ENCODE measurements around the gene TSPAN14. TPM values are rescaled to one million over a fixed set of nuclear protein-coding genes. Genes with fewer than 3 reads are reported as not detected.

Gene TSPAN14
- total and polyA plus RNA-seq, 2 of the 13 experiments (the other 11 are each of a cell fraction or from before 2014, with no cell fraction given): 24.1 to 80.6 TPM

DNA sequence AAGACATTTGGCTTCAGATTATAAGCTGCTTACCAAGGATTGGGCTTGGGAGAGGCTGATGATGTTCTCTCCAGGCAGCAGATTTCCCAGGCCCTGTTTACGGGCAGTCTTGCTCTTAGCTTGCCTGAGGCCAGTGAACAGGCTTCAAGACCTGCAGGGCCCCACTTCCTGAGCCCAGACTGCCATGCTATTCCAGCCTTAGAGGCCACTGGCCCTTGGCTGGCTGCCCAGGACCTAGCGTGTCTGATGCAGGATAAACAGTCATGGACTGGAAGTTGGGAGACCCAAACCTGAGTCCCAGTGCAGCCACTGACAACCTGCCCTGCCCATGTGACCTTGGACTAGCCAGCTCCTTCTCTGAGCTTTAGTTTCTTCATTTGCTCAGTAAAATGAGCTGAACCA lies 42.8 kb upstream of the TSPAN14 start (continued):
- TF ChIP-seq POLR2AphosphoS5 (IDR thresholded peaks at IDR 0.05; ENCODE audit: low read depth, low read length): no peak
- TF ChIP-seq ZNF720 (CRISPR knock-in tag; IDR thresholded peaks at IDR 0.05): no peak
- TF ChIP-seq NFRKB (IDR thresholded peaks at IDR 0.05): no peak
- TF ChIP-seq ZNF580 (CRISPR knock-in tag; IDR thresholded peaks at IDR 0.05; ENCODE audit: borderline replicate concordance, low read depth): no peak
- no peak for TF ChIP-seq ZNF367 (CRISPR knock-in tag; IDR thresholded peaks at IDR 0.05; ENCODE audit: borderline replicate concordance)
- peak; percentile 55; the same call in 1 of the 2 replicates for TF ChIP-seq KDM2A (CRISPR knock-in tag; IDR thresholded peaks at IDR 0.05; ENCODE audit: borderline replicate concordance, low read depth)
- TF ChIP-seq, protein P1, sequence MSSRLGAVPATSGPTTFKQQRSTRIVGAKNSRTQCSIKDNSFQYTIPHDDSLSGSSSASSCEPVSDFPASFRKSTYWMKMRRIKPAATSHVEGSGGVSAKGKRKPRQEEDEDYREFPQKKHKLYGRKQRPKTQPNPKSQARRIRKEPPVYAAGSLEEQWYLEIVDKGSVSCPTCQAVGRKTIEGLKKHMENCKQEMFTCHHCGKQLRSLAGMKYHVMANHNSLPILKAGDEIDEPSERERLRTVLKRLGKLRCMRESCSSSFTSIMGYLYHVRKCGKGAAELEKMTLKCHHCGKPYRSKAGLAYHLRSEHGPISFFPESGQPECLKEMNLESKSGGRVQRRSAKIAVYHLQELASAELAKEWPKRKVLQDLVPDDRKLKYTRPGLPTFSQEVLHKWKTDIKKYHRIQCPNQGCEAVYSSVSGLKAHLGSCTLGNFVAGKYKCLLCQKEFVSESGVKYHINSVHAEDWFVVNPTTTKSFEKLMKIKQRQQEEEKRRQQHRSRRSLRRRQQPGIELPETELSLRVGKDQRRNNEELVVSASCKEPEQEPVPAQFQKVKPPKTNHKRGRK (CRISPR knock-in tag; IDR thresholded peaks at IDR 0.05): no peak
- TF ChIP-seq ZNF770 (CRISPR knock-in tag; IDR thresholded peaks at IDR 0.05): no peak
- TF ChIP-seq TCF12 (IDR thresholded peaks at IDR 0.05): no peak
- no peak for TF ChIP-seq TCF12 (CRISPR knock-in tag; IDR thresholded peaks at IDR 0.05)
- peak; percentile 71 for TF ChIP-seq ZFY (CRISPR knock-in tag; IDR thresholded peaks at IDR 0.05)
- TF ChIP-seq, protein P2, sequence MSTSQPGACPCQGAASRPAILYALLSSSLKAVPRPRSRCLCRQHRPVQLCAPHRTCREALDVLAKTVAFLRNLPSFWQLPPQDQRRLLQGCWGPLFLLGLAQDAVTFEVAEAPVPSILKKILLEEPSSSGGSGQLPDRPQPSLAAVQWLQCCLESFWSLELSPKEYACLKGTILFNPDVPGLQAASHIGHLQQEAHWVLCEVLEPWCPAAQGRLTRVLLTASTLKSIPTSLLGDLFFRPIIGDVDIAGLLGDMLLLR (CRISPR knock-in tag; IDR thresholded peaks at IDR 0.05): no peak
- TF ChIP-seq ZNF674 (CRISPR knock-in tag; IDR thresholded peaks at IDR 0.05; ENCODE audit: low read depth): no peak
- no peak for TF ChIP-seq ARNT2 (CRISPR knock-in tag; IDR thresholded peaks at IDR 0.05; ENCODE audit: low read depth)
- no peak for TF ChIP-seq FIP1L1 (IDR thresholded peaks at IDR 0.05; ENCODE audit: borderline replicate concordance, insufficient read depth, low read depth, low read length)
- no peak for TF ChIP-seq ZIK1 (CRISPR knock-in tag; IDR thresholded peaks at IDR 0.05; ENCODE audit: borderline replicate concordance, low read depth)
- TF ChIP-seq NFKBIZ (CRISPR knock-in tag; IDR thresholded peaks at IDR 0.05): no peak
- TF ChIP-seq ARNT (IDR thresholded peaks at IDR 0.05): no peak
- TF ChIP-seq CREB1 (IDR thresholded peaks at IDR 0.05): no peak
- TF ChIP-seq CREB1 (CRISPR knock-in tag; IDR thresholded peaks at IDR 0.05): no peak
- TF ChIP-seq SOX6 (IDR thresholded peaks at IDR 0.05): no peak
- no peak for TF ChIP-seq SOX6 (CRISPR knock-in tag; IDR thresholded peaks at IDR 0.05)
- TF ChIP-seq U2AF1 (optimal IDR thresholded peaks at IDR 0.05; ENCODE audit: low read depth, low read length): no peak
- TF ChIP-seq, protein P3, sequence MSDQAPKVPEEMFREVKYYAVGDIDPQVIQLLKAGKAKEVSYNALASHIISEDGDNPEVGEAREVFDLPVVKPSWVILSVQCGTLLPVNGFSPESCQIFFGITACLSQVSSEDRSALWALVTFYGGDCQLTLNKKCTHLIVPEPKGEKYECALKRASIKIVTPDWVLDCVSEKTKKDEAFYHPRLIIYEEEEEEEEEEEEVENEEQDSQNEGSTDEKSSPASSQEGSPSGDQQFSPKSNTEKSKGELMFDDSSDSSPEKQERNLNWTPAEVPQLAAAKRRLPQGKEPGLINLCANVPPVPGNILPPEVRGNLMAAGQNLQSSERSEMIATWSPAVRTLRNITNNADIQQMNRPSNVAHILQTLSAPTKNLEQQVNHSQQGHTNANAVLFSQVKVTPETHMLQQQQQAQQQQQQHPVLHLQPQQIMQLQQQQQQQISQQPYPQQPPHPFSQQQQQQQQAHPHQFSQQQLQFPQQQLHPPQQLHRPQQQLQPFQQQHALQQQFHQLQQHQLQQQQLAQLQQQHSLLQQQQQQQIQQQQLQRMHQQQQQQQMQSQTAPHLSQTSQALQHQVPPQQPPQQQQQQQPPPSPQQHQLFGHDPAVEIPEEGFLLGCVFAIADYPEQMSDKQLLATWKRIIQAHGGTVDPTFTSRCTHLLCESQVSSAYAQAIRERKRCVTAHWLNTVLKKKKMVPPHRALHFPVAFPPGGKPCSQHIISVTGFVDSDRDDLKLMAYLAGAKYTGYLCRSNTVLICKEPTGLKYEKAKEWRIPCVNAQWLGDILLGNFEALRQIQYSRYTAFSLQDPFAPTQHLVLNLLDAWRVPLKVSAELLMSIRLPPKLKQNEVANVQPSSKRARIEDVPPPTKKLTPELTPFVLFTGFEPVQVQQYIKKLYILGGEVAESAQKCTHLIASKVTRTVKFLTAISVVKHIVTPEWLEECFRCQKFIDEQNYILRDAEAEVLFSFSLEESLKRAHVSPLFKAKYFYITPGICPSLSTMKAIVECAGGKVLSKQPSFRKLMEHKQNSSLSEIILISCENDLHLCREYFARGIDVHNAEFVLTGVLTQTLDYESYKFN (CRISPR knock-in tag; conservative IDR thresholded peaks at IDR 0.05): 0 out of 2 replicates have a peak, but pooled peaks have one; percentile 28
